Measurements from ENCODE around the gene STAT5B. TPM values are rescaled to one million over a fixed set of nuclear protein-coding genes. Genes with fewer than 3 reads are reported as not detected.

Gene STAT5B
- total RNA-seq, 1 experiment from 2014 or later = 102 TPM

DNA sequence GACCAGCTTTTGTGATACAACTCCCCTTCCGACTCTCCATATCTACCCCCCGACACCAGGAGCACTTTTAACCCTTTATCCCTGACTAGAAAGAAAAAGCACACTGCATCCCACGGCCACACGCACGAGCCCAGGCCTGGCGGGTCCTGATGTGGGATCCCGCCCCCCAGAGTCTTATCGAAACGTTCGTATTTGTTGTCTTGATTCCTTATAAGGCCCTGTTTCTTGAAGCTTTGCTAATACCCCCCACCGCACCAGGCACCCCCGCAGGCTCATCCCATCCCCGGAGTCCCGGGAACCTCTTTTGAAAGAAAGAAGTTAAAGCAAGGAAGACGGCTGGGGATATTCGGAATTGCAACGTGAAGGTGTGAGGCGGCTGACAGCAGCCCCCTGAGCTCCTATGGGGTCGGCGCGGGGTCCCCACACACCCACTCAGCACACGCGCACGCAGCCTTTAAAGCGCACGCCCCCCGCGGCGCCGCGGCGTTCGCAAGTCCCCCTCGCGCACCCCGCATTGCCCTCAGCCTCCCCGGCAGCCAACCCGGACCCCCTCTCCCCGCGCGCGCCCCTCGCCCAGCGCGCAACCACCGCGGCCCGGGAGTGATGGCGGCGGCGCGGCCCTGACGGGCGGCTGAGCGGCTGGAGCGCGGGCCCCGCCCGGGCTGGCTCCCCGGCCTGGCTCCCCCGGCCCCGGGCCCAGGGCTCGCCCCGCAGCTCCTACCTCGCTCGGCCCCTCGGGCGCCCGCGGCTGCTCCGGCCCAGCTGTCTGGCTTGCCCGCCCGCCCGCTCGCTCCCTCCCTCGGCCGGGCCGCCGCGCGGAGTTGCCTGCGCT lies 448 bp downstream of the STAT5B start:
- POLR2A ChIA-PET = interaction anchor here (0.6 kb wide), 1 partner anchor 148 kb away, joined by 14 read pairs; no protein-coding TSS in a partner anchor
- intact Hi-C loops (cut with micrococcal nuclease; ENCODE audit: unreplicated experiment) = no loop called here

DNA sequence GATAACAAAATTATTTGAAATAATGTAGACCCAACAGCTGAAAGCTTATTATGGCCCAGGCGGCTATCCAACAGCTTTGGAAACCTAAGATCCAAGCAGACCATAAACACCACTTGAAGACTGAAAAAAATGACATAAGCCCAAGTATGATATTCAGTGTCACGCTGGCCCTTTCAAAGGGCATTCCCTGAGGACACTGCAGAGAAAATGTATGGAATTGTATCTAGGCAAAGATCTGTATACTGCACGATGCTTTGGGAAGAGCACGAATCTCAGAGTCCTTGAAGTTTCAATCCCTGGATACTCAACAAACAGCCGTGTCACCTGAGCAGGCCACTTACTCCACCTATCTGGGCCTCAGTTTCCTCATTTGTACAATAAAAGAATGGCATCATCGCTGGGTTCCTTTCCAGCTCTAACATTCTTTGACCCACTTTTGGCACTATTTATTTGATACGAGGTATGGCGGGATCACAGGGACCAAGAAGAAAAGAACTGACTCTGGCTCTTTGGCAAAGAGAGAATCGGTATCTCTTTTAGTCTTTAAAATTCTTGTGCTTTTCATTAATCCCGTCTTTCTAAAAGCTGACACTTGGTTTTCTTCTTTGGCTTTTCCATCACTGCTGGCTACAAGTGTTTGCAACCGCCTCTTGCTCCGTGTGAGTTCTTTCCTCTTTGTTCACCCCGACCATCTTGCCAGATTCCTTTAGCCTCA lies 1.2 kb downstream of the STAT5B start:
- ChIA-PET POLR2A (interaction anchor here (0.6 kb wide), 1 partner anchor 147 kb away, joined by 14 read pairs; no protein-coding TSS in a partner anchor), CTCF (no interaction called here)
- H3K9me3 ChIP-seq (ENCODE audit: control insufficient read depth, insufficient read depth, low read depth, low read length) = no peaks in the 10 kb centered on the region
- peaks cover 37% of the 10 kb centered on the region for H3K4me1 ChIP-seq (ENCODE audit: control insufficient read depth, insufficient read depth, low read length)
- TSS peak; percentile 78 for BruUV-seq (replicated peaks)
- intact Hi-C loops (cut with micrococcal nuclease; ENCODE audit: unreplicated experiment) (loop anchor here (5.0 kb wide), 1 partner anchor 53 kb away; no protein-coding TSS in a partner anchor), in situ Hi-C loops (cut with HindIII; ENCODE audit: low pct_unique_long_range_greater_than_20kb, low sequenced_read_pairs) (no loop called here)
- ATAC-seq = peak; percentile 41
- H3K27me3 ChIP-seq (ENCODE audit: control insufficient read depth, insufficient read depth, low read length) = no peaks in the 10 kb centered on the region
- H3K36me3 ChIP-seq (ENCODE audit: control insufficient read depth, insufficient read depth, low read length) = no peaks in the 10 kb centered on the region; the same call in 1 of the 2 replicates
- H3K27ac ChIP-seq (ENCODE audit: low read length) = peak overlapping the region; percentile 94
- TF ChIP-seq TCF7L2 (IDR thresholded peaks at IDR 0.05; ENCODE audit: low read depth, low read length) = no peak
- peak; percentile 53; the same call in 1 of the 2 replicates for TF ChIP-seq POLR2AphosphoS5 (IDR thresholded peaks at IDR 0.05; ENCODE audit: low read depth, low read length)
- DNase-seq (ENCODE audit: low read depth, low spot score) = no peak
- peak overlapping the region; percentile 55 to 87 for H3K4me3 ChIP-seq (ENCODE audit: low read depth in 2 of 2, low read length in 2 of 2)

More for the DNA sequence above, 448 bp downstream of the STAT5B start:
- H3K9me3 ChIP-seq (ENCODE audit: control insufficient read depth, insufficient read depth, low read depth, low read length) = no peaks in the 10 kb centered on the region
- no peaks in the 10 kb centered on the region; the same call in 1 of the 2 replicates for H3K36me3 ChIP-seq (ENCODE audit: control insufficient read depth, insufficient read depth, low read length)
- H3K4me3 ChIP-seq (ENCODE audit: low read depth in 2 of 2, low read length in 2 of 2) = peak overlapping the region; percentile 55 to 87
- peak overlapping the region; percentile 94 for H3K27ac ChIP-seq (ENCODE audit: low read length)
- no peaks in the 10 kb centered on the region for H3K27me3 ChIP-seq (ENCODE audit: control insufficient read depth, insufficient read depth, low read length)
- BruUV-seq (replicated peaks) = no TSS peak
- ATAC-seq (peak; percentile 62), DNase-seq (ENCODE audit: low read depth, low spot score) (no peak)
- in situ Hi-C loops (cut with HindIII; ENCODE audit: low pct_unique_long_range_greater_than_20kb, low sequenced_read_pairs) = no loop called here
- TF ChIP-seq, protein P1, sequence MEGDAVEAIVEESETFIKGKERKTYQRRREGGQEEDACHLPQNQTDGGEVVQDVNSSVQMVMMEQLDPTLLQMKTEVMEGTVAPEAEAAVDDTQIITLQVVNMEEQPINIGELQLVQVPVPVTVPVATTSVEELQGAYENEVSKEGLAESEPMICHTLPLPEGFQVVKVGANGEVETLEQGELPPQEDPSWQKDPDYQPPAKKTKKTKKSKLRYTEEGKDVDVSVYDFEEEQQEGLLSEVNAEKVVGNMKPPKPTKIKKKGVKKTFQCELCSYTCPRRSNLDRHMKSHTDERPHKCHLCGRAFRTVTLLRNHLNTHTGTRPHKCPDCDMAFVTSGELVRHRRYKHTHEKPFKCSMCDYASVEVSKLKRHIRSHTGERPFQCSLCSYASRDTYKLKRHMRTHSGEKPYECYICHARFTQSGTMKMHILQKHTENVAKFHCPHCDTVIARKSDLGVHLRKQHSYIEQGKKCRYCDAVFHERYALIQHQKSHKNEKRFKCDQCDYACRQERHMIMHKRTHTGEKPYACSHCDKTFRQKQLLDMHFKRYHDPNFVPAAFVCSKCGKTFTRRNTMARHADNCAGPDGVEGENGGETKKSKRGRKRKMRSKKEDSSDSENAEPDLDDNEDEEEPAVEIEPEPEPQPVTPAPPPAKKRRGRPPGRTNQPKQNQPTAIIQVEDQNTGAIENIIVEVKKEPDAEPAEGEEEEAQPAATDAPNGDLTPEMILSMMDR (IDR thresholded peaks at IDR 0.05) = no peak
- TF ChIP-seq TCF7L2 (IDR thresholded peaks at IDR 0.05; ENCODE audit: low read depth, low read length) (no peak), SIN3A (IDR thresholded peaks at IDR 0.05; ENCODE audit: borderline replicate concordance, insufficient read depth, low read depth, low read length) (peak; percentile 47; the same call in 1 of the 2 replicates), POLR2AphosphoS5 (IDR thresholded peaks at IDR 0.05; ENCODE audit: low read depth, low read length) (no peak)
- TF ChIP-seq, protein P2, sequence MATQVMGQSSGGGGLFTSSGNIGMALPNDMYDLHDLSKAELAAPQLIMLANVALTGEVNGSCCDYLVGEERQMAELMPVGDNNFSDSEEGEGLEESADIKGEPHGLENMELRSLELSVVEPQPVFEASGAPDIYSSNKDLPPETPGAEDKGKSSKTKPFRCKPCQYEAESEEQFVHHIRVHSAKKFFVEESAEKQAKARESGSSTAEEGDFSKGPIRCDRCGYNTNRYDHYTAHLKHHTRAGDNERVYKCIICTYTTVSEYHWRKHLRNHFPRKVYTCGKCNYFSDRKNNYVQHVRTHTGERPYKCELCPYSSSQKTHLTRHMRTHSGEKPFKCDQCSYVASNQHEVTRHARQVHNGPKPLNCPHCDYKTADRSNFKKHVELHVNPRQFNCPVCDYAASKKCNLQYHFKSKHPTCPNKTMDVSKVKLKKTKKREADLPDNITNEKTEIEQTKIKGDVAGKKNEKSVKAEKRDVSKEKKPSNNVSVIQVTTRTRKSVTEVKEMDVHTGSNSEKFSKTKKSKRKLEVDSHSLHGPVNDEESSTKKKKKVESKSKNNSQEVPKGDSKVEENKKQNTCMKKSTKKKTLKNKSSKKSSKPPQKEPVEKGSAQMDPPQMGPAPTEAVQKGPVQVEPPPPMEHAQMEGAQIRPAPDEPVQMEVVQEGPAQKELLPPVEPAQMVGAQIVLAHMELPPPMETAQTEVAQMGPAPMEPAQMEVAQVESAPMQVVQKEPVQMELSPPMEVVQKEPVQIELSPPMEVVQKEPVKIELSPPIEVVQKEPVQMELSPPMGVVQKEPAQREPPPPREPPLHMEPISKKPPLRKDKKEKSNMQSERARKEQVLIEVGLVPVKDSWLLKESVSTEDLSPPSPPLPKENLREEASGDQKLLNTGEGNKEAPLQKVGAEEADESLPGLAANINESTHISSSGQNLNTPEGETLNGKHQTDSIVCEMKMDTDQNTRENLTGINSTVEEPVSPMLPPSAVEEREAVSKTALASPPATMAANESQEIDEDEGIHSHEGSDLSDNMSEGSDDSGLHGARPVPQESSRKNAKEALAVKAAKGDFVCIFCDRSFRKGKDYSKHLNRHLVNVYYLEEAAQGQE (IDR thresholded peaks at IDR 0.05; ENCODE audit: insufficient read depth in 1 of 2, low read depth in 2 of 2, low read length in 1 of 2) = no peak
- H3K4me1 ChIP-seq (ENCODE audit: control insufficient read depth, insufficient read depth, low read length) = peaks cover 29% of the 10 kb centered on the region
- CTCF ChIA-PET = no interaction called here
